ENCODE data around the gene CD72.

CD72 gene, protein sequence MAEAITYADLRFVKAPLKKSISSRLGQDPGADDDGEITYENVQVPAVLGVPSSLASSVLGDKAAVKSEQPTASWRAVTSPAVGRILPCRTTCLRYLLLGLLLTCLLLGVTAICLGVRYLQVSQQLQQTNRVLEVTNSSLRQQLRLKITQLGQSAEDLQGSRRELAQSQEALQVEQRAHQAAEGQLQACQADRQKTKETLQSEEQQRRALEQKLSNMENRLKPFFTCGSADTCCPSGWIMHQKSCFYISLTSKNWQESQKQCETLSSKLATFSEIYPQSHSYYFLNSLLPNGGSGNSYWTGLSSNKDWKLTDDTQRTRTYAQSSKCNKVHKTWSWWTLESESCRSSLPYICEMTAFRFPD

DNA sequence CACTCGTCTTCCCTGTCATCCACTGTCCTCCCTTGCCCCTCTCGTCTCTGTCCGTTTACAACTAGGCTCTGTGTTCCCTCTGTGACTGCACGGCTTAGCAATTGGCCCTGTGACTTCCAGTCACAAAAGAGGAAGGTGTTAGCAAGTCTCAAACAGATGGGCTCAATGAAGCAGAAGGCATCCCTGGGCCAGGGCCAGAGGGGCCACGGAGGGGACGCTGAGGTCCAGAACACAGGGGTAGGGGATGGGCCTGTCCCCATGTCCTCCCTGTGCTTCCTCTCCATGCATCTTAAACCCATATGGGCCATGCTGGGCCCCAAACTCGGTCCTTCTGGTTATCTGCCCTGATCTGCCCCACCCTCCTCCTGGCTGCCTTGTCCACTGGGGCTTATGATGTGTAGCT lies at the start of gene CD72:
Gene CD72 (minus strand): TSS at position 89 of the 403 bp plus-strand sequence. CDS start 110 bp downstream, outside the sequence.
- Histone ChIP-seq H3K4me1 (ENCODE audit: insufficient read depth, insufficient read length) (peaks cover 5% of the 10 kb centered on the region), H3K9me3 (ENCODE audit: insufficient read depth, low read length) (no peaks in the 10 kb centered on the region), H3K4me3 (ENCODE audit: insufficient read length, low read depth) (peak within 1 kb of the TSS; percentile 46), H3K27me3 (ENCODE audit: insufficient read depth, insufficient read length) (peaks cover 52% of the 10 kb centered on the region), H3K9ac (ENCODE audit: insufficient read length, low read depth) (peak within 1 kb of the TSS; percentile 64), H3K36me3 (ENCODE audit: insufficient read depth, insufficient read length, low read length) (no peaks in the 10 kb centered on the region)
- TF ChIP-seq ZNF274 (IDR thresholded peaks at IDR 0.05; ENCODE audit: low read depth, low read length): no peak
- TF ChIP-seq YY1 (IDR thresholded peaks at IDR 0.05; ENCODE audit: insufficient read depth, insufficient read length): no peak
- no peak for TF ChIP-seq SUZ12 (IDR thresholded peaks at IDR 0.05; ENCODE audit: extremely low read depth, insufficient read depth, insufficient read length)
- no peak for DNase-seq (ENCODE audit: low read depth, low spot score)

DNA sequence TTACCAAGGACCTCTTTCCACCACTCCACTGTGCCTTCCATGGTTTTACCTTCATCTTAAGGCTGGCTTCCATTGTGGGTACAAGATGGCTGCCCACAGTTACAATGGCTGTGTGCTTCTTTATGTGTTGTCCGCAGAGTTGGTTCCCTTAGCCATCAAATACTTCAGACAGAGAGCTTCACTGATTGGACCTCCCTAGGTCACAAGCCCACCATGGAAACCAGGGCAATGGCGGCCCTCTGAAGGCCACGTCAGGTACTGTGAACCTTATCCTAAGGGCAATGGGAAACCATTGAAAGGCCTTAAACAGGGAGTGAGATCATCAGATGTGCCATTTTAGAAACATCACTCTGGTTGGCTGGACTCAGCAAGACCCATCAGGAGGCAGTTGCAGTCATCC lies 49.7 kb upstream of the CD72 start:
- TF ChIP-seq YY1 (IDR thresholded peaks at IDR 0.05; ENCODE audit: insufficient read depth, insufficient read length): no peak
- no peak for TF ChIP-seq ZNF274 (IDR thresholded peaks at IDR 0.05; ENCODE audit: low read depth, low read length)
- no peak for TF ChIP-seq SUZ12 (IDR thresholded peaks at IDR 0.05; ENCODE audit: extremely low read depth, insufficient read depth, insufficient read length)
- Histone ChIP-seq H3K9me3 (ENCODE audit: insufficient read depth, low read length) (no peaks in the 10 kb centered on the region), H3K4me1 (ENCODE audit: insufficient read depth, insufficient read length) (peaks cover 12% of the 10 kb centered on the region), H3K27me3 (ENCODE audit: insufficient read depth, insufficient read length) (no peaks in the 10 kb centered on the region), H3K4me3 (ENCODE audit: insufficient read length, low read depth) (no peak overlapping the region), H3K9ac (ENCODE audit: insufficient read length, low read depth) (no peak overlapping the region), H3K36me3 (ENCODE audit: insufficient read depth, insufficient read length, low read length) (peaks cover 14% of the 10 kb centered on the region)
- no peak for DNase-seq (ENCODE audit: low read depth, low spot score)

DNA sequence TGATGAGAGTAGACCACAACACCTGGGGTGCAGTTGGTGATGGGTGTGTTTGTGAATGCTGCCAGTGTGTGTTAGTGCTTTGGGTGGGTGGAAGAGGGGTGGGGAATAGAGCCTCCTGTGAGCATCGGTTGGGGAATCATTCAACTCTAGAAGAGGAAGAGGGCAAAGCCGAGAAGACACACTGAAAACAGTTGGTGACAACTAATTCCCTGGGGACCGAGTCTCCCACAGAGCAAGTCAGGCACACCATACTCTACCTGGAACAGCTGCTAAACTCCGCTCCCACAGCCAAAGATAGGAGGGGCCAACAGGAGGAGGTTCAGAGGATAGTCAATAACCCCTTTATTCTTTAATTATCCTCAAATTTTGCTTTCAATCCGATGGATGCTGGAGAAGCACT lies 48.3 kb upstream of the CD72 start:
- no peak overlapping the region for H3K9ac ChIP-seq (ENCODE audit: insufficient read length, low read depth)
- TF ChIP-seq SUZ12 (IDR thresholded peaks at IDR 0.05; ENCODE audit: extremely low read depth, insufficient read depth, insufficient read length): no peak
- no peak for TF ChIP-seq YY1 (IDR thresholded peaks at IDR 0.05; ENCODE audit: insufficient read depth, insufficient read length)
- TF ChIP-seq ZNF274 (IDR thresholded peaks at IDR 0.05; ENCODE audit: low read depth, low read length): no peak
- H3K4me1 ChIP-seq (ENCODE audit: insufficient read depth, insufficient read length): peaks cover 12% of the 10 kb centered on the region
- peaks cover 28% of the 10 kb centered on the region for H3K36me3 ChIP-seq (ENCODE audit: insufficient read depth, insufficient read length, low read length)
- H3K27me3 ChIP-seq (ENCODE audit: insufficient read depth, insufficient read length): no peaks in the 10 kb centered on the region
- H3K9me3 ChIP-seq (ENCODE audit: insufficient read depth, low read length): no peaks in the 10 kb centered on the region
- DNase-seq (ENCODE audit: low read depth, low spot score): no peak
- H3K4me3 ChIP-seq (ENCODE audit: insufficient read length, low read depth): no peak overlapping the region

DNA sequence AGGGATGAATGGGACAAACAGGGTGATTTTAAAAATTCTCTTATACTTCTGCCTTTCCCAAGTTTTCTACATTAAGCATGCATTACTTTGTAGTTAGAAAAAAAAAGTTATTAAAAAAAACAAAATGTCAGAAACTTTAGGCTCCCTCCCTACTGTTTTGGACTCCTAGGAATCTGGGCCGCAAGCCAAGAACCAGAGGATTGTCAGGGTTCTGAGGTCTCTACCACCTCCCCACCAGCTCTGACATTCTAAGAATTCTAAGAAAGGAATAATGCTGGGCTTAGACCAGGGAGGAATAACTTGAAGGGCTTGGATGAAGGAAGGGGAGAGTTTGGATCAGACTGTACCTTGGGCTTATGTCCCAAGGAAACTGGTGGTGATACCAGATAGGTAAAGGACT lies 47.8 kb upstream of the CD72 start:
- TF ChIP-seq ZNF274 (IDR thresholded peaks at IDR 0.05; ENCODE audit: low read depth, low read length): no peak
- no peak for TF ChIP-seq SUZ12 (IDR thresholded peaks at IDR 0.05; ENCODE audit: extremely low read depth, insufficient read depth, insufficient read length)
- TF ChIP-seq YY1 (IDR thresholded peaks at IDR 0.05; ENCODE audit: insufficient read depth, insufficient read length): no peak
- peaks cover 33% of the 10 kb centered on the region for H3K36me3 ChIP-seq (ENCODE audit: insufficient read depth, insufficient read length, low read length)
- H3K9me3 ChIP-seq (ENCODE audit: insufficient read depth, low read length): no peaks in the 10 kb centered on the region
- DNase-seq (ENCODE audit: low read depth, low spot score): no peak
- peaks cover 12% of the 10 kb centered on the region for H3K4me1 ChIP-seq (ENCODE audit: insufficient read depth, insufficient read length)
- no peak overlapping the region for H3K9ac ChIP-seq (ENCODE audit: insufficient read length, low read depth)
- H3K27me3 ChIP-seq (ENCODE audit: insufficient read depth, insufficient read length): no peaks in the 10 kb centered on the region
- H3K4me3 ChIP-seq (ENCODE audit: insufficient read length, low read depth): no peak overlapping the region

DNA sequence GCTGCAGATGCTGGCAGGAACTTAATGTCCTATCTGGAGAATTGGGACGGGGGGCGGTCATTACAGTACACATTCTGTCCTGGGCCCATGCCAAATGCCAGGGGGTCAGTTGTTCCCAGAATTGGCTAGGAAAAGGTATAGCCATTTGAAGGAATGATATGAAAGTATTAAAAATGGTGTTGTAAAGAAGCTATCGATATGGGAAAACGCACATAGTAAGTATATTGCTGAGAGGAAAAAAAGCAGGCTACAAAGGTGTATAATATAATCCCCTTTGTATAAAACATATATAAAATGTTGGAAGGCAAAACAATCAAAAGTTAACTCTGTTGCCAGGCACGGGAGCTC lies 47.2 kb upstream of the CD72 start:
- Histone ChIP-seq H3K27me3 (ENCODE audit: insufficient read depth, insufficient read length) (no peaks in the 10 kb centered on the region), H3K9me3 (ENCODE audit: insufficient read depth, low read length) (no peaks in the 10 kb centered on the region), H3K4me1 (ENCODE audit: insufficient read depth, insufficient read length) (peaks cover 12% of the 10 kb centered on the region), H3K36me3 (ENCODE audit: insufficient read depth, insufficient read length, low read length) (peaks cover 39% of the 10 kb centered on the region), H3K4me3 (ENCODE audit: insufficient read length, low read depth) (peak overlapping the region; percentile 83), H3K9ac (ENCODE audit: insufficient read length, low read depth) (no peak overlapping the region)
- DNase-seq (ENCODE audit: low read depth, low spot score): no peak
- TF ChIP-seq SUZ12 (IDR thresholded peaks at IDR 0.05; ENCODE audit: extremely low read depth, insufficient read depth, insufficient read length): no peak
- no peak for TF ChIP-seq ZNF274 (IDR thresholded peaks at IDR 0.05; ENCODE audit: low read depth, low read length)
- no peak for TF ChIP-seq YY1 (IDR thresholded peaks at IDR 0.05; ENCODE audit: insufficient read depth, insufficient read length)

DNA sequence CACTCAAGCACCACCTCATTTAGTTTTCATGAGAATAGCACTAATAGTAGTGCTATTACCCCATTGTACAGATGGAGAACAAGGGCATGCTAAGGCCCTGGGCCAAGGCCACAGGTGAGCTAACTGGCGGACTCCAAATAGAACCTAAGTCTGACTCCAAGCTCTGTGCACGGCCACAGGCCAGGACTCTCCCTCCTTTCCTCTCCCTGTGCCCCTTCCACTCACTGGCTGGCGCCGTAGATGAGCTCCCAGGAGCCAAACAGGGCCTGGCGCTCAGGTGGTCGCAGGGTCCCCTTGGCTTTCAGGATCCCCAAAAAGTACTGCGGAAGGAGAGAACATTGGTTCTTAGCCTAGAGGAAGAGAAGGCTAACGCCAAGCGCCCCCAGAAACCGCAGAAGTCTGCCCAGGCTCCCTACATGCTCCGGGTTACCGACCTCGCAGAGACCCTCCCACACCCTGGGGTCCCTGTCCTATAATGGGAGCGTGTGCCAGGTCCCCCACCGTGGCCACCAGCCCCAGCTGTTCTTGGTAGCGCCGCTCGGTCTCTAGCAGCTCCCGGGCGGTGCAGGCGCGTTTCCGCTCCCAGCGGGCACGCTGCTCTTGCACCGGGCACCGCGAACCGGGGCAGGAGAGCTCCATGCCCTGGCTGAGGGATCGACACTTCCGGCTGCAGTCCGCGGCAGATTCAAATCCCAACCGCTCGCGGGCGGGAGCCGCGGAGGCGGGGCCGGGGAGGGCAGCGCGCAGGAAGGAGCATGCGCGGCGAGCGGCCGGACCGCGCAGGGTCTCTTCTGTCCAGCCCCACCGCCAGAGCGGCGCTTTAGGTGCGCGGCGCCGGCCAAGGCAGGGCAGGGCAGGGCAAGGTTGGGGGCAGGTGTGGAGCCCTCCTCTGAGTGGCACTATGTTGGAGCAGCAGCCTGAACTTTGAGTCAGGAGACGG lies 46.6 kb upstream of the CD72 start, which contains the start of gene ARHGEF39:
Gene ARHGEF39 (minus strand): TSS at position 665 of the 940 bp plus-strand sequence. CDS start 26 bp downstream, at position 639.
- peaks cover 45% of the 10 kb centered on the region for H3K36me3 ChIP-seq (ENCODE audit: insufficient read depth, insufficient read length, low read length)
- no peaks in the 10 kb centered on the region for H3K9me3 ChIP-seq (ENCODE audit: insufficient read depth, low read length)
- peak within 1 kb of the TSS; percentile 91 for H3K9ac ChIP-seq (ENCODE audit: insufficient read length, low read depth)
- peak; percentile 83 for DNase-seq (ENCODE audit: low read depth, low spot score)
- H3K4me1 ChIP-seq (ENCODE audit: insufficient read depth, insufficient read length): peaks cover 12% of the 10 kb centered on the region
- H3K27me3 ChIP-seq (ENCODE audit: insufficient read depth, insufficient read length): no peaks in the 10 kb centered on the region
- no peak for TF ChIP-seq YY1 (IDR thresholded peaks at IDR 0.05; ENCODE audit: insufficient read depth, insufficient read length)
- TF ChIP-seq ZNF274 (IDR thresholded peaks at IDR 0.05; ENCODE audit: low read depth, low read length): no peak
- TF ChIP-seq SUZ12 (IDR thresholded peaks at IDR 0.05; ENCODE audit: extremely low read depth, insufficient read depth, insufficient read length): no peak
- peak within 1 kb of the TSS; percentile 83 for H3K4me3 ChIP-seq (ENCODE audit: insufficient read length, low read depth)

DNA sequence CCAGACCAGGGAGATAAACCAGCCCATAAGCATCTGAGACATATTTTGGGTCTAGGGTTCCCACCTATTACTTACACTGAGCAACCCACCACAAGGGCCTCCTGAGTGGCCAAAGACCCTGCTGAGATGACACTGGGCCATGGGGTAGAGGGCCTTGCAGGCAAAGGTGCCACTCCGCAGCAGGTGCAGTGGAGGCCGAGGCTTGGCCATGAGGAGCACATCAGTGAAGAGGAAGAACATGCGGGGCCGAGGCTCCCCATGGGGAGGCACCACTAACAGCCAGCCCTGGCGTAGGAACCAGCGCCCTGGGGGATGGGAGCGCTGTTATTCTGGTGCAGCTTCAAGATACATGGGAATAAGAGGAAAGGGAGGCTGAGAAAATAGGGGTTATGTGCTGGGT lies 44.2 kb upstream of the CD72 start:
- Histone ChIP-seq H3K27me3 (ENCODE audit: insufficient read depth, insufficient read length) (no peaks in the 10 kb centered on the region), H3K9ac (ENCODE audit: insufficient read length, low read depth) (no peak overlapping the region), H3K36me3 (ENCODE audit: insufficient read depth, insufficient read length, low read length) (peaks cover 45% of the 10 kb centered on the region), H3K9me3 (ENCODE audit: insufficient read depth, low read length) (no peaks in the 10 kb centered on the region), H3K4me3 (ENCODE audit: insufficient read length, low read depth) (no peak overlapping the region), H3K4me1 (ENCODE audit: insufficient read depth, insufficient read length) (peaks cover 12% of the 10 kb centered on the region)
- TF ChIP-seq ZNF274 (IDR thresholded peaks at IDR 0.05; ENCODE audit: low read depth, low read length) (no peak), YY1 (IDR thresholded peaks at IDR 0.05; ENCODE audit: insufficient read depth, insufficient read length) (no peak), SUZ12 (IDR thresholded peaks at IDR 0.05; ENCODE audit: extremely low read depth, insufficient read depth, insufficient read length) (no peak)
- DNase-seq (ENCODE audit: low read depth, low spot score): no peak
